Transverse colon (tissue), 3 donors: ENCODE results near the gene ASCL5.

Source experiments
- POLR2A ChIP-seq: fragments of 450-650 bp; IDR thresholded peaks from one replicate; pipeline ENCODE4 v1.6.1; 2016; ENCODE audit warnings: antibody characterized with exemption, mild to moderate bottlenecking, moderate library complexity
- TF ChIP-seq, protein P1 (sequence below), 5 experiments: fragments of 200-600 bp in 3 of 5; fragments of 450-650 bp in 2 of 5; sonication (generic) in 3 of 5; IDR thresholded peaks; 1 replicate in 2 of 5; 2 replicates in 3 of 5; pipeline ENCODE4 v1.5.1; 2016 to 2017; ENCODE audit warnings: antibody characterized with exemption in 5 of 5, inconsistent platforms in 3 of 5, mild to moderate bottlenecking in 2 of 5, moderate library complexity in 1 of 5

DNA sequence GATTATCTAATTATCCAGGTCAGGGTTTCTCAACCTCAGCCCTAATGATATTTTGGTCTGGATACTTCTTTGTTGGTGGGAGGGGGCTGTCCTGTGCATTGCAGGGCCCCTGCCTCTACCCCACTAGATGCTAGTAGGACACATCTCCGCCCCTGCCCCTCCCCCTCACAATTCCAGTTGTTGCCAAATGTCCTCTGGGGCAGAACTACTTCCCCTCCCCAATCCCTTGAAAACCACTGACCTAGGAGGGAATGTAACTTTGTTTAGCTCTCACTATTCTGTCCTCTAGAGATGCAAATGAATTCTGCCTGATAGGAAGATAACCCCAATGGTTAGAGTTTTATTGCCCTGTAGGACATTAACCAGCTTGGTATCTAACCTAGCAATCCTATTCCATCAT, 22.8 kb downstream of the ASCL5 start:
- TF ChIP-seq, protein P1, sequence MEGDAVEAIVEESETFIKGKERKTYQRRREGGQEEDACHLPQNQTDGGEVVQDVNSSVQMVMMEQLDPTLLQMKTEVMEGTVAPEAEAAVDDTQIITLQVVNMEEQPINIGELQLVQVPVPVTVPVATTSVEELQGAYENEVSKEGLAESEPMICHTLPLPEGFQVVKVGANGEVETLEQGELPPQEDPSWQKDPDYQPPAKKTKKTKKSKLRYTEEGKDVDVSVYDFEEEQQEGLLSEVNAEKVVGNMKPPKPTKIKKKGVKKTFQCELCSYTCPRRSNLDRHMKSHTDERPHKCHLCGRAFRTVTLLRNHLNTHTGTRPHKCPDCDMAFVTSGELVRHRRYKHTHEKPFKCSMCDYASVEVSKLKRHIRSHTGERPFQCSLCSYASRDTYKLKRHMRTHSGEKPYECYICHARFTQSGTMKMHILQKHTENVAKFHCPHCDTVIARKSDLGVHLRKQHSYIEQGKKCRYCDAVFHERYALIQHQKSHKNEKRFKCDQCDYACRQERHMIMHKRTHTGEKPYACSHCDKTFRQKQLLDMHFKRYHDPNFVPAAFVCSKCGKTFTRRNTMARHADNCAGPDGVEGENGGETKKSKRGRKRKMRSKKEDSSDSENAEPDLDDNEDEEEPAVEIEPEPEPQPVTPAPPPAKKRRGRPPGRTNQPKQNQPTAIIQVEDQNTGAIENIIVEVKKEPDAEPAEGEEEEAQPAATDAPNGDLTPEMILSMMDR (IDR thresholded peaks at IDR 0.05), result no peak
- no peak for TF ChIP-seq POLR2A
